Skeletal muscle satellite cell (primary cell): ENCODE data around the gene WDR59.
"Not testable (repeated sequence)": the region's sequence is repeated elsewhere in the genome, so short reads cannot be mapped to it uniquely, and the experiment has no call there.

Experiments used
- H3K27me3 ChIP-seq: 2 replicates; pipeline ENCODE4 v1.7.0; 2013; ENCODE audit warnings: low read length; ENCODE audit not compliant: control insufficient read depth, insufficient read depth
- H3K36me3 ChIP-seq: 2 replicates; pipeline ENCODE4 v1.7.0; 2013; ENCODE audit warnings: mild to moderate bottlenecking, control low read depth, low read length; ENCODE audit not compliant: insufficient read depth
- H3K4me1 ChIP-seq: 2 replicates; pipeline ENCODE4 v1.7.0; 2013; ENCODE audit warnings: low read length; ENCODE audit not compliant: control insufficient read depth, insufficient read depth
- H3K4me2 ChIP-seq: 2 replicates; pipeline ENCODE4 v1.7.0; 2013; ENCODE audit warnings: mild to moderate bottlenecking, low read length
- H3K4me3 ChIP-seq: 2 replicates; pipeline ENCODE4 v1.7.0; 2013; ENCODE audit warnings: low read length
- H3K9ac ChIP-seq: 2 replicates; pipeline ENCODE4 v1.7.0; 2013; ENCODE audit warnings: mild to moderate bottlenecking, low read depth, low read length, moderate library complexity
- H3K9me3 ChIP-seq: replicated peaks from 2 replicates; pipeline ENCODE4 v1.7.0; 2013; ENCODE audit warnings: mild to moderate bottlenecking, control low read depth, low read length

WDR59 gene

DNA sequence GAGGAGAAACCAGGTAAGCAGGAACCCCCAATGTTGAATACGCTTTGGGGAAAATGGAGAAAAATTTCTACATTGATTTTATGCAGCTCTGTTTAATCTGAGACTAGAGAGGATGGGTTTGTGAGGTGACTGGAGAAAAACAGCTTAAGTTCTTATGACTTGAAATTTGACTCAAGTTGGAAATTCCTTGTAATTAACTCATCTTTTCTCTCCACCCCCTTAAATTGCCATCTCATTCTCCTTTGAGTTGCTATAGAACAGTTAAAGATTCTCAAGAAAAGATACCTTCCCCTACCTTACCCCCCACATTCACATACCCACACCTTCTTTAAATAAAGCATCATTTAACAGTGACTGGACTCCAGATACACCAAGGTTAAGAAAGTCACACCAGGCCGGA is 38.1 kb upstream of the WDR59 start:
- no peak overlapping the region for H3K4me2 ChIP-seq

DNA sequence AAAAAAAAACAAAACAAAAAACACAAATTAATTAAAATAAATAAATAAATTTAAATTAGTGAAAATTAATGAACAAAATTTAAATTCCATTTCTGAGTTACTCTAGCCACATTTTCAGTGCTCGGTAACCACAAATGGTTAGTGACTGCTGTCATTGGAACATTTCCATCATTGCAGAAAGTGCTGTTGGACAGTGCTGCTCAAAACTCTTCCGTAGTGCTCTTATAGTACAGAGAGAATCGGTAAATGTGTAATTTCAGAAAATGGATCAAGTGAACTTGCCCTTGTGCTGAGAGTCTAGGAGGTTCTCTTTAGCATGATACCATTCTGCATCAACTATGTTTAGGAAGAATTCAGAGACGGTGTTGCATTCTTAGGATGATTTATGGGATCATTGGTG is 37.6 kb upstream of the WDR59 start:
- no peaks in the 10 kb centered on the region for H3K9me3 ChIP-seq
- H3K27me3 ChIP-seq: no peaks in the 10 kb centered on the region
- H3K36me3 ChIP-seq: no peaks in the 10 kb centered on the region
- no peak overlapping the region for H3K4me2 ChIP-seq
- H3K9ac ChIP-seq: no peak overlapping the region
- peaks cover 39% of the 10 kb centered on the region for H3K4me1 ChIP-seq
- H3K4me3 ChIP-seq: no peak overlapping the region

More for the DNA sequence above, 38.1 kb upstream of the WDR59 start:
- Histone ChIP-seq H3K9ac (no peak overlapping the region), H3K9me3 (no peaks in the 10 kb centered on the region), H3K4me3 (no peak overlapping the region), H3K36me3 (no peaks in the 10 kb centered on the region), H3K27me3 (no peaks in the 10 kb centered on the region), H3K4me1 (peaks cover 43% of the 10 kb centered on the region)

DNA sequence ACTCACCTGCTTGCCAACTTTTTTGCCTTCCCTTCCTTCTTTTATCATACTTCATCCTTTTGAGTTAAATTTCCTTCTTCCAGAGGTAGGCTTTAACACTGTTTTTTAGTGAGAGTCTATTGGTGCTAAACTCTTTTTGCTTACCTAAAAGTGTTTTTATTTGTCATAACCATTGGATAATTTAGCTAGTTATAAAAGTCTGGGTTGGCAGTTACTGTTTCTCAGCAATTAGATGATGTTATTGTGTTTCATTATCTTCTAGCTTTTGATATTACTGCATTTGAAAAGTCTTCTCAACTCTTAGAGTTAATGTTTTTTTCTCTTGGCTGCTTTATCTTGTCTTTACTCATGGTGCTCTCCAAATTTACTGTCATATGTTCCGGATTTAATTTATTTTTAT is 36.5 kb upstream of the WDR59 start:
- peaks cover 29% of the 10 kb centered on the region for H3K4me1 ChIP-seq
- no peaks in the 10 kb centered on the region for H3K27me3 ChIP-seq
- no peaks in the 10 kb centered on the region for H3K9me3 ChIP-seq
- H3K4me2 ChIP-seq: no peak overlapping the region
- H3K36me3 ChIP-seq: no peaks in the 10 kb centered on the region
- no peak overlapping the region for H3K9ac ChIP-seq
- no peak overlapping the region for H3K4me3 ChIP-seq

DNA sequence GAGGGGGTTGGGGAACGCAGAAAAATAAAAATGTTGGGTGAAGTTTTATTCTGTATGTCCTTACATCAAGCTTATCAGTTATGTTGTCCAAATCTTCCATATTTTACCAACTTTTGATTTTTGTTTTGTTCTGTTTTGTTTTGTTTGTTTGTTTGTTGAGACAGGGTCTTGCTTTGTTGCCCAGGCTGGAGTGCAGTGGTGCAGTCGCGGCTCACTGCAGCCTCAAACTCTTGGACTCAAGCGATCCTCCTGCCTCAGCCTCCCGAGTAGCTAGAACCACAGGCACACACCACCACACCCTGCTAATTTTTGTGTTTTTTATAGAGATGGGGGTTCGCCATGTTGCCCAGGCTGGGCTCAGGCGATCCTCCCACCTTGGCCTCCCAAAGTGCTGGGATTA is 34.7 kb upstream of the WDR59 start:
- Histone ChIP-seq H3K4me3 (no peak overlapping the region), H3K4me2 (no peak overlapping the region), H3K27me3 (no peaks in the 10 kb centered on the region), H3K36me3 (no peaks in the 10 kb centered on the region), H3K4me1 (peaks cover 15% of the 10 kb centered on the region), H3K9me3 (no peaks in the 10 kb centered on the region), H3K9ac (no peak overlapping the region)

DNA sequence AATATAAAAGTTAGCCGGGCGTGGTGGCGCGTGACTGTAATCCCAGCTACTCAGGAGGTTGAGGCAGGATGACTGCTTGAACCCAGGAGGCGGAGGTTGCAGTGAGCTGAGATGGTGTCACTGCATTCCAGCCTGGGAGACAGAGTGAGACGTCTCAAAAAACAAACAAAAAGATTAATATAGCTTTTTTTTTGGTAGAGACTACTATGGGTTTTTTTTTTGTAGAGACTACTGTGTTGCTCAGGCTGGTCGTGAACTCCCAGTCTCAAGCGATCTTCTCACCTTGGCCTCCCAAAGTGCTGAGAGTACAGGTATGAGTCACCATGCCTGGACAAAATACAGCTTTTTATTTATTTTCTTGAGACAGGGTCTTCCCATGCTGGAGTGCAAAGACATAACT is 34.1 kb upstream of the WDR59 start:
- H3K4me3 ChIP-seq: no peak overlapping the region
- no peak overlapping the region for H3K9ac ChIP-seq
- no peak overlapping the region for H3K4me2 ChIP-seq
- H3K4me1 ChIP-seq: peaks cover 13% of the 10 kb centered on the region
- no peaks in the 10 kb centered on the region for H3K27me3 ChIP-seq
- H3K36me3 ChIP-seq: no peaks in the 10 kb centered on the region
- no peaks in the 10 kb centered on the region for H3K9me3 ChIP-seq

DNA sequence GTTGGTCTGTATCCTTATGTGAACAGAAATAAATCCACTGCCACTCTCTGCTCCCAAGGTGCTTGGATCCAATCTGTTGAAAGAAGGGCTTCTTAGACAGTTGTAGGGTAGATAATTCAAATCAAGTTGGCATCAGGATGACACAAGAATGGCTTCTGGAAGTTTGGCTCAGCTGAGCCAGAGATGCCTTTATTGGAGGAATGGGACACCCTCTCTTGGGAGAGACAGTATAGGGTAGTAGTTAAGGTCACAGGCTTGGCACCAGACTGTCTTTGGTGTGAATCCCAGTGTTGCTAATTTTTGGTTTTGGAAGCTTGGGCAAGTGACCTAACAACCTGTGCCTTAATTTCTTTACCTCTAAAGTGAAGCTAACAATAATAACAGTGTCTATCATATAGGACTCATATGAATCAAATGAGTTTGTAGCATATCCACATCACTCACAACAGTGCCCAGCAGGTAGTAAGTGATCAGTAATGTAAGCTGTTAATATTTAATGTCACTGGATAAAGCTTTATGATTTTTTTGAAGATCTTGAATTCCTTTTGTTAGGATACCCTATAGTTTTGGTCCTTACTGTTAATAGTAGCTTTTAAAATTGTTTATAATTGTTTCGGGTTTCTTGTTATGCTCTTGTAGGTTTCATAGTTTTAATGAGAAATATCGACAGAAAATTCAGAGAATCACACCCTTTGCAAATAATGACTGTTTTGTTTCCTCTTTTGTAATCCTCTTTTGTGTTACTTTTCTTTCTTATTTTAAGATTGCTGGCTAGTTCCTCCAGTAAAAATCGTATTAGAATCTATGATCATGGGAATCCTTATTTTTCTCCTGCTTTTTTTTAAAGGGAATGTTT is 33.0 kb upstream of the WDR59 start:
- H3K4me1 ChIP-seq: peaks cover 13% of the 10 kb centered on the region
- H3K9ac ChIP-seq: no peak overlapping the region

DNA sequence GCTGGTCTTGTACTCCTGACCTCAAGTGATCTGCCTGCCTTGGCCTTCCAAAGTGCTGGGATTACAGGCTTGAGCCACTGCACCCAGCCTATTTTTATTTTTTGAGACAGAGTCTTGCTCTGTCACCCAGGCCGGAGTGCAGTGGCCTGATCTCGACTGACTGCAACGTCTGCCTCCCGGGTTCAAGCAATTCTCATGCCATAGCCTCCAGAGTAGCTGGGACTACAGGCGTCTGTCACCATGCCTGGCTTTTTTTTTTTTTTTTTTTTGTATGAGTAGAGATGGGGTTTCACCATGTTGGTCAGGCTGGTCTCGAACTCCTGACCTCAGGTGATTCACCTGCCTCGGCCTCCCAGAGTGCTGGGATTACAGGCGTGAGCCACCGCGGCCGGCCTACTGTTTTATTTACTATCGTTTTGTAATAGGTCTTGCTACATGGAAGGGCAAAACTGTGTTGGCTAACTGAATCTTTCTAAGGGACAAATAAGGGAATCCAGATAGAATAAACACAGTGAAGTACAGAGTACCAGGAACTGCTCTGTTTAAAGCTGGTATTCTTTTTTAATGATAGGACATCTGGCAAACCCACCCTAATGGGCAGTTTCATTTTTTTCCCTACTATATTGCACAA is 31.6 kb upstream of the WDR59 start:
- not testable (repeated sequence) for H3K36me3 ChIP-seq, H3K9me3 ChIP-seq, H3K27me3 ChIP-seq, H3K4me2 ChIP-seq, H3K4me3 ChIP-seq, H3K9ac ChIP-seq
- H3K4me1 ChIP-seq: peaks cover 21% of the 10 kb centered on the region

More for the DNA sequence above, 33.0 kb upstream of the WDR59 start:
- Histone ChIP-seq H3K4me2 (no peak overlapping the region), H3K36me3 (no peaks in the 10 kb centered on the region), H3K27me3 (no peaks in the 10 kb centered on the region), H3K9me3 (no peaks in the 10 kb centered on the region), H3K4me3 (no peak overlapping the region)

DNA sequence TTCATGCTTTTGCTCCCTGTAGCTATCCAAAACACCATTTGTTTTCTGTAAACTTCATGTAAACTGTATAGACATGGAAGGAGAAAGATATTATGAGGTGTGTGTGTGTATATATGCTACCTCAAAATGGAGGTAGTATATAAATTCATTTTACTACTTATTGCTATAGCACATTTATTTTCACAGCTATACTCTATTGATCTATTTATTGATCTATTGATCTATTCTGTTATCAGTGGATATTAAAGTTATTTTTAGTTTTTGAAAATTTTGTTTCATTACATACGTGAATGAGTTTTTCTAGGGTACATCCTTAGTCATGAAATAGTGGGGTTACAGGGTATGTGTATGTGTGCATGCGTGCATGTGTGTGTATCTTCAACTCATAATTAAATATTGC is 29.4 kb upstream of the WDR59 start:
- Histone ChIP-seq H3K4me3 (no peak overlapping the region), H3K36me3 (no peaks in the 10 kb centered on the region), H3K9ac (no peak overlapping the region), H3K4me2 (no peak overlapping the region), H3K9me3 (no peaks in the 10 kb centered on the region), H3K27me3 (no peaks in the 10 kb centered on the region), H3K4me1 (peaks cover 34% of the 10 kb centered on the region)

DNA sequence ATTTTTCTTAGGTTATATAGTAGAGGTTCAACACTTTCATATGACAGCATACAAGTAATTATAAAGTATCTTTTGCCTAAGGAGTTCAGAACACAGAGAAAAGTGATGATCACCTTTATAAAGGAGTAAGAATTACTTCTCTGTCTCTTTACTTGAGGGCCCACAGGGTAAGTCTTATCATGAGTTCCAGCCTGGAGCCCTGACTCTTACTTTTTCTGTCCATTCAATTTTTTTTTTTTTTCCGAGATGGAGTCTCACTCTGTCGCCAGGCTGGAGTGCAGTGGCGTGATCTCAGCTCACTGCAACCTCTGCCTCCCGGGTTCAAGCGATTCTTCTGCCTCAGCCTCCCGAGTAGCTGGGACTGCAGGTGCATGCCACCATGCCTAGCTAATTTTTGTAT is 28.2 kb upstream of the WDR59 start:
- peaks cover 31% of the 10 kb centered on the region for H3K4me1 ChIP-seq
- peak overlapping the region; percentile 44 for H3K9ac ChIP-seq
- not testable (repeated sequence) for H3K36me3 ChIP-seq, H3K9me3 ChIP-seq, H3K4me3 ChIP-seq, H3K27me3 ChIP-seq
- peak overlapping the region; percentile 77 for H3K4me2 ChIP-seq

DNA sequence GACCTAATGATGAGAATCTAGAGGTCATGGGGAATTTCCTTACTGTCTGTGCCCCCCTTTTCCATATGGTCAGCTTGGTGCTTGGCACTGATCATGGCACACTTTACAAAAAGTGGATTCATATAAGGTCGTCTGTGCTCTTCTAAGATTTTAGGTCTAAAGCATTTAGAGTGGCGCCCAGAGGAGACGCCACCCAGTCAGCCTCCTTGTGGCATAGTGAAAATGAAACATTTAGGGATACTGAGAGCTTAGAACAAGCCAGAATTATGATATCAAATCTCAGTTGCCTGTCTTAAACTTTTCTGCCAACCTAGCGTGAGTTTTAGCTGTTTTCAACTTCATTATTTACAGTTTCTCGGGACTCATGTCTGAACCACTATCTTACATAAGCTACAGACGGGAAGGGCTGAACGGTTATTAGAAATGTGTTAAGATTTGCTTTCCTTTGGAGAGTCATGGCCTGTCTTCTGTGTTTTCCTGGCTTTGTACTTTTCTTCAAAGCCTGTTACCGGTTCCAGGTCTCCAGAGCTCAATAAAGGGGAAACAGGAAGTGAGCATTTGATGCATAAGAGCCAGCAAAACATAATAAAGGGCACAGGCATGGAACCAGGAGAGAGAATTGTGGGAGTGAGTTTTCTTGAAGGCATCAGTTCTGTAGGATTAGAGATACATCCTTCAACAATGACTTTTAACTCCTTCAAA is 27.6 kb upstream of the WDR59 start:
- Histone ChIP-seq H3K4me3 (peak overlapping the region; percentile 47), H3K4me2 (peak overlapping the region; percentile 77), H3K9ac (peak overlapping the region; percentile 44), H3K36me3 (peaks cover 3% of the 10 kb centered on the region), H3K4me1 (peaks cover 31% of the 10 kb centered on the region), H3K27me3 (no peaks in the 10 kb centered on the region), H3K9me3 (no peaks in the 10 kb centered on the region)

DNA sequence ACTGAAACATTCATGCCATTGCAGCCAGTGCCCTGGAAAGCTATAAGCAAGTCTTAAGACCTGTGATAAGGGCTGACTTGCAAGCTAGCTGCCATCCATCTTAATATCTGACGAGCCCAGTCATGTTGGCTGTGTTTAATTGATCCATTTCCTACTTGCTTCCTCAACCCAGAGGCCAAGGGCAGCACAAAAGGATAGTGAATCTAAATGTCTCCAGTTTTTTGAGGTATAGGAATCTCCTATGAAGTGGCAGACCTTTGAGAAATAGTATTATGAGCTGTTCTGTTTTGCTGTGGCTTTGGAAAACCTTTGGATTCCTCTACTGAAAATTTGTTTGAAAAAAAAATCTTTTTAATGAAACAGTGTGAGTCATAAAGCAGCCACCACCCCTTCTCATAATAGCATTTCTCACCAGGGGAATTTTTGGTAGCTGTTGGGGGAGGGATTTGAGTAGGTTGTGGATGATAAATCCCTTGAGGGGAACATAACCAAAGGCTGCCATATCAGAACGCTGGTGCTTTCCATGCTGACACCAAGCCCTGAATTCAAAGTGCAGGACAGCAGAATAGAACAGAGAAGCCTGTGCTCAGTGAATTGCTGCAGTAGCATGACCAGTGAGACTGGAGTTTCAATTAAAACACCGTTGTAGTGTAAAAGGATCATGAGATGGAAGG is 26.8 kb upstream of the WDR59 start:
- H3K9ac ChIP-seq: peak overlapping the region; percentile 59

More for the DNA sequence above, 26.8 kb upstream of the WDR59 start:
- Histone ChIP-seq H3K4me1 (peaks cover 31% of the 10 kb centered on the region), H3K27me3 (no peaks in the 10 kb centered on the region), H3K4me2 (peak overlapping the region; percentile 77), H3K9me3 (no peaks in the 10 kb centered on the region), H3K36me3 (peaks cover 3% of the 10 kb centered on the region), H3K4me3 (peak overlapping the region; percentile 54)
